ENCODE measurements around the gene SMIM14. TPM values are rescaled to one million over a fixed set of nuclear protein-coding genes. Genes with fewer than 3 reads are reported as not detected.

The SMIM14 gene
- total RNA-seq, 1 experiment from 2014 or later, result 48.2 TPM

- ChIA-PET POLR2A (no interaction called here), CTCF (no interaction called here)
- Histone ChIP-seq H3K9me3 (ENCODE audit: control insufficient read depth, insufficient read depth, low read depth, low read length) (no peaks in the 10 kb centered on the region), H3K36me3 (ENCODE audit: control insufficient read depth, insufficient read depth, low read length) (no peaks in the 10 kb centered on the region), H3K4me1 (ENCODE audit: control insufficient read depth, insufficient read depth, low read length) (no peaks in the 10 kb centered on the region), H3K4me3 (ENCODE audit: low read depth in 2 of 2, low read length in 2 of 2) (no peak overlapping the region), H3K27me3 (ENCODE audit: control insufficient read depth, insufficient read depth, low read length) (no peaks in the 10 kb centered on the region), H3K27ac (ENCODE audit: low read length) (no peak overlapping the region)
- TF ChIP-seq TCF7L2 (IDR thresholded peaks at IDR 0.05; ENCODE audit: low read depth, low read length), result no peak
- no peak for TF ChIP-seq POLR2AphosphoS5 (IDR thresholded peaks at IDR 0.05; ENCODE audit: low read depth, low read length)
- no peak for TF ChIP-seq SIN3A (IDR thresholded peaks at IDR 0.05; ENCODE audit: borderline replicate concordance, insufficient read depth, low read depth, low read length)
- no peak for TF ChIP-seq REST (IDR thresholded peaks at IDR 0.05; ENCODE audit: insufficient read depth in 1 of 2, low read depth in 2 of 2, low read length in 1 of 2)
- no peak for TF ChIP-seq CTCF (IDR thresholded peaks at IDR 0.05)
- no TSS peak for BruUV-seq (replicated peaks)
- intact Hi-C loops (cut with micrococcal nuclease; ENCODE audit: unreplicated experiment), result no loop called here
- in situ Hi-C loops (cut with HindIII; ENCODE audit: low pct_unique_long_range_greater_than_20kb, low sequenced_read_pairs), result no loop called here
- no peak for DNase-seq (ENCODE audit: low read depth, low spot score)
- ATAC-seq, result no peak
Observed at GRCh38 chr4:39649639-39650265, 11.1 kb upstream of the SMIM14 start.

- H3K4me1 ChIP-seq (ENCODE audit: control insufficient read depth, insufficient read depth, low read length), result no peaks in the 10 kb centered on the region
- CTCF ChIA-PET, result no interaction called here
- no TSS peak for BruUV-seq (replicated peaks)
- H3K36me3 ChIP-seq (ENCODE audit: control insufficient read depth, insufficient read depth, low read length), result no peaks in the 10 kb centered on the region
- no peak overlapping the region for H3K27ac ChIP-seq (ENCODE audit: low read length)
- intact Hi-C loops (cut with micrococcal nuclease; ENCODE audit: unreplicated experiment) (no loop called here), in situ Hi-C loops (cut with HindIII; ENCODE audit: low pct_unique_long_range_greater_than_20kb, low sequenced_read_pairs) (no loop called here)
- POLR2A ChIA-PET, result no interaction called here
- ATAC-seq (no peak), DNase-seq (ENCODE audit: low read depth, low spot score) (no peak)
- TF ChIP-seq SIN3A (IDR thresholded peaks at IDR 0.05; ENCODE audit: borderline replicate concordance, insufficient read depth, low read depth, low read length) (no peak), REST (IDR thresholded peaks at IDR 0.05; ENCODE audit: insufficient read depth in 1 of 2, low read depth in 2 of 2, low read length in 1 of 2) (no peak), POLR2AphosphoS5 (IDR thresholded peaks at IDR 0.05; ENCODE audit: low read depth, low read length) (no peak), TCF7L2 (IDR thresholded peaks at IDR 0.05; ENCODE audit: low read depth, low read length) (no peak), CTCF (IDR thresholded peaks at IDR 0.05) (no peak)
- no peaks in the 10 kb centered on the region for H3K9me3 ChIP-seq (ENCODE audit: control insufficient read depth, insufficient read depth, low read depth, low read length)
- no peaks in the 10 kb centered on the region for H3K27me3 ChIP-seq (ENCODE audit: control insufficient read depth, insufficient read depth, low read length)
- no peak overlapping the region for H3K4me3 ChIP-seq (ENCODE audit: low read depth in 2 of 2, low read length in 2 of 2)
Observed at GRCh38 chr4:39648827-39649558, 10.3 kb upstream of the SMIM14 start.
